Endothelial cell of umbilical vein (primary cell): ENCODE data around the gene HCFC1. TPM values are rescaled to one million over a fixed set of nuclear protein-coding genes. Genes with fewer than 3 reads are reported as not detected.

Source experiments
- BruUV-seq: library from RNA; stranded (reverse); fragments of 400-500 nt; replicated peaks from 2 replicates; lab custom pipeline; 2021; lab: Mats Ljungman, UMichigan
- CTCF ChIA-PET: fragments of 300-600, 350-600 bp; sonication (Branson Sonifier 250); formaldehyde crosslinking; loops from one replicate; lab custom pipeline; 2021; ENCODE audit warnings: antibody characterized with exemption, inconsistent platforms; lab: Charles Lee
- POLR2A ChIA-PET: fragments of 300-600, 350-600 bp; sonication (Branson Sonifier 250); formaldehyde crosslinking; loops from one replicate; lab custom pipeline; 2021; ENCODE audit warnings: antibody characterized with exemption, inconsistent platforms; lab: Charles Lee
- DNase-seq: peaks from one replicate; pipeline ENCODE4 v3.0.0-alpha.2; 2011; ENCODE audit warnings: low read depth, low spot score
- FAIRE-seq: peaks from 2 replicates; lab custom pipeline; 2011; peaks lifted over from hg19 to GRCh38; lab: Jason Lieb, UNC
- H2AFZ ChIP-seq: 2 replicates; pipeline ENCODE4 v1.6.0; 2012; ENCODE audit warnings: low read depth, low read length, control low read depth, inconsistent platforms
- H3K27ac ChIP-seq: 2 replicates; pipeline ENCODE4 v1.5.1; 2011; ENCODE audit warnings: low read depth, mild to moderate bottlenecking, control low read depth, low read length, moderate library complexity; ENCODE audit not compliant: insufficient read depth
- H3K27me3 ChIP-seq, 2 experiments: 2 replicates each; pipeline versions ENCODE4 v1.6.0 to v1.6.1; 2011; ENCODE audit warnings: low read length in 2 of 2, mixed read lengths in 1 of 2; ENCODE audit not compliant: control insufficient read depth in 2 of 2, insufficient read depth in 2 of 2
- H3K36me3 ChIP-seq, 2 experiments: 2 replicates in 1 of 2; 3 replicates in 1 of 2; pipeline ENCODE4 v1.5.1; 2011; ENCODE audit warnings: low read length in 2 of 2, mild to moderate bottlenecking in 1 of 2, moderate library complexity in 1 of 2; ENCODE audit not compliant: control insufficient read depth in 2 of 2, insufficient read depth in 2 of 2; ENCODE audit errors: extremely low read depth in 1 of 2
- H3K4me1 ChIP-seq: 3 replicates; pipeline ENCODE4 v1.5.1; 2011; ENCODE audit warnings: mild to moderate bottlenecking, low read length; ENCODE audit not compliant: control insufficient read depth, insufficient read depth; ENCODE audit errors: extremely low read depth
- H3K4me2 ChIP-seq: 2 replicates; pipeline ENCODE4 v1.6.1; 2011; ENCODE audit warnings: low read length, control low read depth, mixed read lengths; ENCODE audit not compliant: insufficient read depth
- H3K4me3 ChIP-seq, 3 experiments: fragments of 200-600 bp in 1 of 3; sonication (generic), shearing (Covaris generic) in 1 of 3; replicated peaks in 1 of 3; 2 replicates each; pipeline ENCODE4 v1.5.1; 2011 to 2016; ENCODE audit warnings: control low read depth in 3 of 3, low read length in 3 of 3, mild to moderate bottlenecking in 2 of 3, inconsistent platforms in 1 of 3, low read depth in 1 of 3, moderate library complexity in 1 of 3; ENCODE audit not compliant: insufficient read depth in 1 of 3
- H3K79me2 ChIP-seq: 2 replicates; pipeline ENCODE4 v1.6.0; 2012; ENCODE audit warnings: low read length, inconsistent platforms; ENCODE audit not compliant: control insufficient read depth, insufficient read depth
- H3K9ac ChIP-seq: replicated peaks from 2 replicates; pipeline ENCODE3; 2011; ENCODE audit warnings: low read length, control low read depth; ENCODE audit not compliant: insufficient read depth; ENCODE audit errors: extremely low read depth
- H3K9me1 ChIP-seq: replicated peaks from 3 replicates; pipeline ENCODE4 v1.6.0; 2011; ENCODE audit warnings: mild to moderate bottlenecking, low read length; ENCODE audit not compliant: control insufficient read depth, insufficient read depth; ENCODE audit errors: extremely low read depth
- H3K9me3 ChIP-seq: replicated peaks from 2 replicates; pipeline ENCODE4 v1.5.1; 2012; ENCODE audit warnings: low read length, inconsistent platforms; ENCODE audit not compliant: control insufficient read depth, insufficient read depth
- H4K20me1 ChIP-seq: replicated peaks from 2 replicates; pipeline ENCODE3; 2011; ENCODE audit warnings: mild to moderate bottlenecking, low read length; ENCODE audit not compliant: control insufficient read depth, insufficient read depth; ENCODE audit errors: extremely low read depth
- EZH2 ChIP-seq: IDR thresholded peaks from 2 replicates; pipeline ENCODE4 v1.6.1; 2012; ENCODE audit warnings: borderline replicate concordance, low read depth, mild to moderate bottlenecking, moderate library complexity, low read length, inconsistent platforms; ENCODE audit not compliant: severe bottlenecking
- FOS ChIP-seq: IDR thresholded peaks from 2 replicates; pipeline ENCODE4 v1.6.1; 2011; ENCODE audit warnings: mild to moderate bottlenecking, low read length, moderate library complexity, borderline replicate concordance; ENCODE audit not compliant: insufficient read depth
- GATA2 ChIP-seq: IDR thresholded peaks from 2 replicates; pipeline ENCODE4 v1.7.0; 2011; ENCODE audit warnings: low read depth, mild to moderate bottlenecking, moderate library complexity, mixed read lengths, low read length; ENCODE audit not compliant: insufficient read length, insufficient read depth
- JUN ChIP-seq: IDR thresholded peaks from 2 replicates; pipeline ENCODE4 v1.6.1; 2011; ENCODE audit warnings: borderline replicate concordance, low read depth; ENCODE audit not compliant: insufficient read length, insufficient read depth
- MYC ChIP-seq: IDR thresholded peaks from one replicate; pipeline ENCODE4 v1.6.1; 2011; ENCODE audit warnings: mild to moderate bottlenecking, low read depth, low read length
- POLR2A ChIP-seq: IDR thresholded peaks from 2 replicates; pipeline ENCODE4 v1.6.1; 2012; ENCODE audit warnings: low read depth, mild to moderate bottlenecking, control low read depth, low read length
- POLR2AphosphoS5 ChIP-seq: IDR thresholded peaks from 2 replicates; pipeline ENCODE4 v1.6.1; 2012; ENCODE audit warnings: low read depth, mild to moderate bottlenecking, control low read depth, low read length, moderate library complexity; ENCODE audit not compliant: insufficient read depth
- dilution Hi-C: fragments of 300-500 bp; cut with MboI; formaldehyde crosslinking; loops from one replicate; pipeline ENCODE4 v1.15.0; 2019; ENCODE audit warnings: low sequenced_read_pairs; ENCODE audit not compliant: extremely low pct_ligation_motif_present
- intact Hi-C: fragments of 100-400 bp; cut with micrococcal nuclease; formaldehyde crosslinking; loops from one replicate; pipeline ENCODE4 v1.10.0; 2022
- polyA plus RNA-seq, 4 experiments: library from polyadenylated mRNA; depleted of rRNA in 3 of 4; stranded (reverse) in 3 of 4; unstranded in 1 of 4; fragments of >200 nt; gene quantifications; 2 replicates each; pipeline versions ENCODE4 v1.2.1 to v1.2.3, GENCODE V29; 2011 to 2012; ENCODE audit warnings: missing spikeins in 1 of 4
- total RNA-seq: library from RNA; stranded (reverse); gene quantifications from 2 replicates; pipeline ENCODE4 v1.2.3, GENCODE V29; 2021
- TF ChIP-seq, protein P1 (sequence below): IDR thresholded peaks from 2 replicates; pipeline ENCODE4 v1.6.1; 2011; ENCODE audit not compliant: insufficient read depth, insufficient read length
- TF ChIP-seq, protein P2 (sequence below), 2 donors: IDR thresholded peaks; 1 replicate in 1 of 2; 2 replicates in 1 of 2; pipeline ENCODE4 v1.5.1; 2011; ENCODE audit warnings: low read length in 2 of 2, mild to moderate bottlenecking in 2 of 2, moderate library complexity in 2 of 2, control low read depth in 1 of 2, inconsistent platforms in 1 of 2, low read depth in 1 of 2; ENCODE audit not compliant: insufficient read depth in 1 of 2; ENCODE audit errors: extremely low read depth in 1 of 2

Gene HCFC1
- total and polyA plus RNA-seq, 2 donors (not counting 3 experiments of a cell fraction or from before 2014, with no cell fraction given), result 15.9 to 85.9 TPM

DNA sequence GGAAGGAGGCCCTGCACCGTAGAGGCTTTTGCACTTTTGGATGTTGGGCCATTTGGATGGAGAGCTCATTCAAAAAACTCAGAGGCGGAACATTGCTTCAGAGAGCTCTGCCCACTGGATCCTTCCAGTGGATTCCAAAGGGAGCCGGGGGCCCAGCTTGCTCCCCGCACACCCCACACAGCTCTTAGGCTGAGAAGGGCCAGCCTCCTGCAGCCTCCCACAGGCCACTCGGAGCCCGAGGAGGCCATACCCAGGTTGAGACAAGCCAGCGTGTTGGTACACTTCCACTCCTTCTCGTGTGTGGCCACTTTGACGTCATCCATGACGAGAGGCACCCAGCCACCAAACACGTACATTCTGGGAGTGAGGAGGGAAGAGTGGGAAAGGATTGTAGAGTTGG is 10.3 kb downstream of the HCFC1 start:
- H4K20me1 ChIP-seq, result no peaks in the 10 kb centered on the region
- no peak overlapping the region for H3K27ac ChIP-seq
- POLR2A ChIA-PET, result no interaction called here
- peaks cover 35% of the 10 kb centered on the region for H3K79me2 ChIP-seq
- BruUV-seq, result no TSS peak
- no peak overlapping the region for H2AFZ ChIP-seq
- H3K27me3 ChIP-seq, result no peaks in the 10 kb centered on the region
- intact Hi-C loops, result no loop called here
- DNase-seq (no peak), FAIRE-seq (no peak)
- dilution Hi-C loops, result no loop called here
- peaks cover 9 to 52% of the 10 kb centered on the region in 2 experiments for H3K36me3 ChIP-seq
- no peak overlapping the region for H3K9ac ChIP-seq
- H3K9me1 ChIP-seq, result no peaks in the 10 kb centered on the region
- no peak overlapping the region for H3K4me2 ChIP-seq
- no peaks in the 10 kb centered on the region for H3K9me3 ChIP-seq
- H3K4me3 ChIP-seq, result no peak overlapping the region
- CTCF ChIA-PET, result interaction anchor here (0.7 kb wide), 1 partner anchor 14 kb away, joined by 3 read pairs; no protein-coding TSS in a partner anchor
- no peaks in the 10 kb centered on the region for H3K4me1 ChIP-seq
- TF ChIP-seq, protein P1, sequence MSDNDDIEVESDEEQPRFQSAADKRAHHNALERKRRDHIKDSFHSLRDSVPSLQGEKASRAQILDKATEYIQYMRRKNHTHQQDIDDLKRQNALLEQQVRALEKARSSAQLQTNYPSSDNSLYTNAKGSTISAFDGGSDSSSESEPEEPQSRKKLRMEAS, result no peak
- TF ChIP-seq GATA2 (no peak), EZH2 (no peak), POLR2AphosphoS5 (no peak), POLR2A (no peak), MYC (no peak), JUN (no peak), FOS (no peak)
- TF ChIP-seq, protein P2, sequence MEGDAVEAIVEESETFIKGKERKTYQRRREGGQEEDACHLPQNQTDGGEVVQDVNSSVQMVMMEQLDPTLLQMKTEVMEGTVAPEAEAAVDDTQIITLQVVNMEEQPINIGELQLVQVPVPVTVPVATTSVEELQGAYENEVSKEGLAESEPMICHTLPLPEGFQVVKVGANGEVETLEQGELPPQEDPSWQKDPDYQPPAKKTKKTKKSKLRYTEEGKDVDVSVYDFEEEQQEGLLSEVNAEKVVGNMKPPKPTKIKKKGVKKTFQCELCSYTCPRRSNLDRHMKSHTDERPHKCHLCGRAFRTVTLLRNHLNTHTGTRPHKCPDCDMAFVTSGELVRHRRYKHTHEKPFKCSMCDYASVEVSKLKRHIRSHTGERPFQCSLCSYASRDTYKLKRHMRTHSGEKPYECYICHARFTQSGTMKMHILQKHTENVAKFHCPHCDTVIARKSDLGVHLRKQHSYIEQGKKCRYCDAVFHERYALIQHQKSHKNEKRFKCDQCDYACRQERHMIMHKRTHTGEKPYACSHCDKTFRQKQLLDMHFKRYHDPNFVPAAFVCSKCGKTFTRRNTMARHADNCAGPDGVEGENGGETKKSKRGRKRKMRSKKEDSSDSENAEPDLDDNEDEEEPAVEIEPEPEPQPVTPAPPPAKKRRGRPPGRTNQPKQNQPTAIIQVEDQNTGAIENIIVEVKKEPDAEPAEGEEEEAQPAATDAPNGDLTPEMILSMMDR (IDR thresholded peaks at IDR 0.05; ENCODE audit: extremely low read depth in 1 of 2, insufficient read depth in 1 of 2, low read depth in 1 of 2, low read length in 2 of 2), result no peak
